Hepatocyte (in vitro differentiated cells): ENCODE data around the gene WDR72. TPM values are rescaled to one million over a fixed set of nuclear protein-coding genes. Genes with fewer than 3 reads are reported as not detected.

Experiments used
- DNase-seq: peaks from one replicate; pipeline ENCODE4 v3.0.0-alpha.2; 2016; ENCODE audit warnings: low spot score
- H2AFZ ChIP-seq: fragments of 200-600 bp; sonication (generic); 2 replicates; pipeline ENCODE4 v1.6.0; 2016; ENCODE audit warnings: antibody characterized with exemption, mild to moderate bottlenecking
- H3K27ac ChIP-seq: fragments of 200-600 bp; sonication (generic); 2 replicates; pipeline ENCODE4 v1.5.1; 2016; ENCODE audit warnings: mild to moderate bottlenecking
- H3K27me3 ChIP-seq: fragments of 200-600 bp; sonication (generic); 2 replicates; pipeline ENCODE4 v1.6.1; 2016
- H3K36me3 ChIP-seq: fragments of 200-600 bp; sonication (generic); replicated peaks from 2 replicates; pipeline ENCODE4 v1.5.1; 2016; ENCODE audit warnings: low read depth; ENCODE audit not compliant: insufficient read depth
- H3K4me1 ChIP-seq: fragments of 200-600 bp; sonication (generic); 2 replicates; pipeline ENCODE4 v1.5.1; 2016; ENCODE audit warnings: mild to moderate bottlenecking, moderate library complexity; ENCODE audit not compliant: insufficient read depth
- H3K4me2 ChIP-seq: fragments of 200-600 bp; sonication (generic); 2 replicates; pipeline ENCODE4 v1.6.0; 2016
- H3K4me3 ChIP-seq: fragments of 200-600 bp; sonication (generic); 2 replicates; pipeline ENCODE4 v1.5.1; 2016; ENCODE audit warnings: mild to moderate bottlenecking
- H3K79me2 ChIP-seq: fragments of 200-600 bp; sonication (generic); 2 replicates; pipeline ENCODE4 v1.6.0; 2017; ENCODE audit warnings: mild to moderate bottlenecking
- H3K9me2 ChIP-seq: fragments of 200-600 bp; sonication (generic); replicated peaks from 2 replicates; pipeline ENCODE4 v1.6.0; 2017; ENCODE audit warnings: mild to moderate bottlenecking; ENCODE audit not compliant: insufficient read depth
- H3K9me3 ChIP-seq: fragments of 200-600 bp; sonication (generic); 2 replicates; pipeline ENCODE4 v1.5.1; 2016; ENCODE audit warnings: low read depth, mild to moderate bottlenecking
- H4K20me1 ChIP-seq: fragments of 200-600 bp; sonication (generic); 2 replicates; pipeline ENCODE4 v1.6.0; 2016; ENCODE audit warnings: mild to moderate bottlenecking; ENCODE audit not compliant: insufficient read depth, poor library complexity, severe bottlenecking
- EZH2 ChIP-seq: fragments of 200-600 bp; sonication (generic); IDR thresholded peaks from 2 replicates; pipeline ENCODE4 v1.6.1; 2016; ENCODE audit warnings: antibody characterized with exemption, mild to moderate bottlenecking, borderline replicate concordance
- EZH2phosphoT487 ChIP-seq: fragments of 200-600 bp; sonication (generic); IDR thresholded peaks from one replicate; pipeline ENCODE4 v1.6.1; 2018; ENCODE audit warnings: antibody characterized with exemption, mild to moderate bottlenecking, low read depth, moderate library complexity; ENCODE audit not compliant: unreplicated experiment, severe bottlenecking
- WGBS: methylation state at CpG from one replicate; pipeline ENCODE4 v1.1.6; 2016; ENCODE audit warnings: low lambda C conversion rate; ENCODE audit errors: missing lambda C conversion rate; 5-methylcytosine and 5-hydroxymethylcytosine counted together
- polyA plus RNA-seq: library from polyadenylated mRNA; unstranded; fragments of >200 nt; fragmentation: Nextera tagmentation; extraction: Ambion mirVana; gene quantifications from 2 replicates; pipeline ENCODE4 v1.2.1, GENCODE V29; 2016
- total RNA-seq: library from RNA; depleted of rRNA; stranded (reverse); fragments of >200 nt; gene quantifications from 2 replicates; pipeline ENCODE4 v1.2.3, GENCODE V29; 2014
- TF ChIP-seq, protein P1 (sequence below): fragments of 200-600 bp; sonication (generic); IDR thresholded peaks from 2 replicates; pipeline ENCODE4 v1.5.1; 2016; ENCODE audit warnings: antibody characterized with exemption, mild to moderate bottlenecking; ENCODE audit not compliant: poor library complexity

Gene WDR72
- total and polyA plus RNA-seq, 2 experiments from 2014 or later: 3.5 to 6.4 TPM

DNA sequence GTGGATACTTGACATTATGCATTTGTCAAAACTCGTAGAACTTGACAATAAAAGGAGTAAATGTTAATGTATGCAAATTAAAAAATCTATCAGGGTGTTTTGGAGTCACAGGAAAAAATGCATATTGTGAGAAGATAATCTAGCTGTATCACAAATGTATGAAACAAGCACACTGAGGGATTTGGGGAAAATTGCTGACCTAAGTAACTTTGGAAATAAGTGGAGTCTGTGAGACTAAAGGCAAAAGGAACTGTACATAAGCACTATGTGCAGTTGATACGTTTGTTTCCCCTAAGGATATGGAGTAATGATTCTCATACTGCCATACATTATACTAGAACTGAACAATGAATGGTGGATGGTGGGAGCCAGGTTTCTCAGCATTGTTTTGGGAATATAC, 43.2 kb upstream of the WDR72 start:
- Histone ChIP-seq H2AFZ (no peak overlapping the region), H4K20me1 (no peaks in the 10 kb centered on the region), H3K9me2 (no peaks in the 10 kb centered on the region), H3K79me2 (no peaks in the 10 kb centered on the region), H3K4me1 (no peaks in the 10 kb centered on the region), H3K27ac (no peak overlapping the region), H3K9me3 (no peaks in the 10 kb centered on the region), H3K27me3 (no peaks in the 10 kb centered on the region), H3K4me3 (no peak overlapping the region), H3K36me3 (no peaks in the 10 kb centered on the region), H3K4me2 (no peak overlapping the region)
- whole genome bisulfite sequencing: 29% methylated on average over 2 of the region's 2 CpGs
- TF ChIP-seq EZH2phosphoT487: no peak
- TF ChIP-seq, protein P1, sequence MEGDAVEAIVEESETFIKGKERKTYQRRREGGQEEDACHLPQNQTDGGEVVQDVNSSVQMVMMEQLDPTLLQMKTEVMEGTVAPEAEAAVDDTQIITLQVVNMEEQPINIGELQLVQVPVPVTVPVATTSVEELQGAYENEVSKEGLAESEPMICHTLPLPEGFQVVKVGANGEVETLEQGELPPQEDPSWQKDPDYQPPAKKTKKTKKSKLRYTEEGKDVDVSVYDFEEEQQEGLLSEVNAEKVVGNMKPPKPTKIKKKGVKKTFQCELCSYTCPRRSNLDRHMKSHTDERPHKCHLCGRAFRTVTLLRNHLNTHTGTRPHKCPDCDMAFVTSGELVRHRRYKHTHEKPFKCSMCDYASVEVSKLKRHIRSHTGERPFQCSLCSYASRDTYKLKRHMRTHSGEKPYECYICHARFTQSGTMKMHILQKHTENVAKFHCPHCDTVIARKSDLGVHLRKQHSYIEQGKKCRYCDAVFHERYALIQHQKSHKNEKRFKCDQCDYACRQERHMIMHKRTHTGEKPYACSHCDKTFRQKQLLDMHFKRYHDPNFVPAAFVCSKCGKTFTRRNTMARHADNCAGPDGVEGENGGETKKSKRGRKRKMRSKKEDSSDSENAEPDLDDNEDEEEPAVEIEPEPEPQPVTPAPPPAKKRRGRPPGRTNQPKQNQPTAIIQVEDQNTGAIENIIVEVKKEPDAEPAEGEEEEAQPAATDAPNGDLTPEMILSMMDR: no peak
- DNase-seq: no peak

DNA sequence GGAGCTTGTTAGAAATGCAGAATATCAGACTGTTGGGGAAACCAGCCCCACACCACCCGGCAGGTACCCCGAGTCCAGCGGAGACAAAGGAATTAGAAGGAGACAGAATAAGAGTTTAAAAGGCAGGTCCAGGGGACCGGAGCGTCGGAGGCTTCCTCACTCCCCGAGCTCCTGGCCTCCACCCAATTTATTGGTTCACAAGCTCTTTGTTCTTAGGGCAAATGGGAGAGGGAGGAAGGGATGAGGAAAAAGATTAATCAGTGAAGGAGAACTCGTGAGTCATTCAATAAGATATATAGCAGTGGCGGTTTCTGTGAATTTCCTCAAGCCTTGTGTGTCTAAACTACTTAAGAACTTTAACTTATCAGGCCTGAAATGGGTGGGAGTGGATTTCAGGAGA, 32.1 kb upstream of the WDR72 start:
- WGBS: 73% methylated on average over 9 of the region's 9 CpGs
- Histone ChIP-seq H3K79me2 (no peaks in the 10 kb centered on the region), H3K27ac (no peak overlapping the region), H3K9me3 (no peaks in the 10 kb centered on the region), H3K9me2 (no peaks in the 10 kb centered on the region), H3K36me3 (no peaks in the 10 kb centered on the region), H3K4me1 (no peaks in the 10 kb centered on the region), H3K4me2 (no peak overlapping the region), H3K27me3 (no peaks in the 10 kb centered on the region), H2AFZ (no peak overlapping the region), H3K4me3 (no peak overlapping the region), H4K20me1 (no peaks in the 10 kb centered on the region)
- DNase-seq: no peak
- TF ChIP-seq EZH2phosphoT487 (no peak), EZH2 (no peak)
- TF ChIP-seq, protein P1: no peak

DNA sequence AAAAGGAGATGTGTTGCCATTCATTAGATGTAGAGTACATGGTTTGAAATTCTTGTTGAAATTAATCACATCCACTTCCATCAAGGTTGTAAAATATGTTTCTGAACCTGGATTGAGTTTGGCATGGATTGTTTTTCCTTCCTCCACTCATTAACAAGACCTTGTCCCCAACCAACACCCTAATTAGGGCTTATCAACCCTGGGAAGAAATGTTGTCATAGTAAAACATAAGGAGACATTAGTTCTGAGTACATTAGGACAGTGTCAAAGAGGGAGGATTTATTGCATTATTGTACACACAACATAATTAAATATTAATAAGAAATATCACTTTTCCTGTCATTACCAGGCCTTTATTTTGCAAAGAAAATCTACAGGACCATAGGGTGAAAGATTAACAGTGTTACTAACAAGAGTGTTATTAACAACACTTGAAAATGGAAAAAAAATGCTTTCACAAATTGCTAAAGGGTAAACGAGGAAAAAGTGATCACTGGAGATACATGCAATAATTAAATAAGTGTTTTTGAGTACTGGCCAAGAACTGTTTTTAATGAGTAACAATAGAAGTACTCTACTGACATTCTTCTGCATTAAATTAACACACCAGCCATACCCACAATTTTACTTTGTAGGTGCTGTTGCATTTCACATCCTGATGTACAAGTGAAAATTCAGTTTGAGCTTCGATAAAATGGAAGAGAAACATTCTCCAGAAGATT, 30.4 kb upstream of the WDR72 start:
- Histone ChIP-seq H3K4me3 (no peak overlapping the region), H3K27me3 (no peaks in the 10 kb centered on the region), H2AFZ (no peak overlapping the region), H4K20me1 (no peaks in the 10 kb centered on the region), H3K9me3 (peaks cover 4% of the 10 kb centered on the region), H3K79me2 (no peaks in the 10 kb centered on the region), H3K36me3 (no peaks in the 10 kb centered on the region), H3K4me2 (no peak overlapping the region), H3K27ac (no peak overlapping the region), H3K4me1 (peaks cover 6% of the 10 kb centered on the region), H3K9me2 (no peaks in the 10 kb centered on the region)
- TF ChIP-seq, protein P1: no peak
- no peak for TF ChIP-seq EZH2
- TF ChIP-seq EZH2phosphoT487: no peak
- 78% methylated on average over 2 of the region's 2 CpGs for WGBS
- no peak for DNase-seq
